ENCODE data around the gene OR11G2. TPM values are rescaled to one million over a fixed set of nuclear protein-coding genes. Genes with fewer than 3 reads are reported as not detected.

Gene OR11G2
- total RNA-seq, 1 donor from 2014 or later, result not detected

DNA sequence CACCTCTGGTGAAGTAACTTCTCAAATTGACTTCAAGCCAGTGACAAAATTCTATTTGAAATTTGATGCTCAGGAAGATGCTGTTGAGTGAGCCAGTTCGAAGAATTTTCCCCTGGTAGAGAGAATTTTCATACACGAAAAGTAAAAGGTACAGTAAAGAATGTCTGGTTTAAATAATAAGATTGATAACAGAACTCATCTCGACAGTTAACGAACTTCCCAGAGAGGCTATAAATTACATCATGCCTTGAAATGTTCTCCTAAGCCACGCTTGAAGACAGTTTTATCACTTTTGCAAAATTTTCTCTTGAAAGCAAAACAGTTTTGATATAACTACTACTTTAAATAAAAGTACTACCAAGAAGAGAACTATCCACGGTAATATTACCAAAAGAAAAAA, 14.4 kb upstream of the OR11G2 start:
- no peaks in the 10 kb centered on the region for H3K4me1 ChIP-seq
- ATAC-seq, result no peak
- TF ChIP-seq, protein P1, sequence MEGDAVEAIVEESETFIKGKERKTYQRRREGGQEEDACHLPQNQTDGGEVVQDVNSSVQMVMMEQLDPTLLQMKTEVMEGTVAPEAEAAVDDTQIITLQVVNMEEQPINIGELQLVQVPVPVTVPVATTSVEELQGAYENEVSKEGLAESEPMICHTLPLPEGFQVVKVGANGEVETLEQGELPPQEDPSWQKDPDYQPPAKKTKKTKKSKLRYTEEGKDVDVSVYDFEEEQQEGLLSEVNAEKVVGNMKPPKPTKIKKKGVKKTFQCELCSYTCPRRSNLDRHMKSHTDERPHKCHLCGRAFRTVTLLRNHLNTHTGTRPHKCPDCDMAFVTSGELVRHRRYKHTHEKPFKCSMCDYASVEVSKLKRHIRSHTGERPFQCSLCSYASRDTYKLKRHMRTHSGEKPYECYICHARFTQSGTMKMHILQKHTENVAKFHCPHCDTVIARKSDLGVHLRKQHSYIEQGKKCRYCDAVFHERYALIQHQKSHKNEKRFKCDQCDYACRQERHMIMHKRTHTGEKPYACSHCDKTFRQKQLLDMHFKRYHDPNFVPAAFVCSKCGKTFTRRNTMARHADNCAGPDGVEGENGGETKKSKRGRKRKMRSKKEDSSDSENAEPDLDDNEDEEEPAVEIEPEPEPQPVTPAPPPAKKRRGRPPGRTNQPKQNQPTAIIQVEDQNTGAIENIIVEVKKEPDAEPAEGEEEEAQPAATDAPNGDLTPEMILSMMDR (IDR thresholded peaks at IDR 0.05), result no peak
- DNase-seq, result no peak
- no peak overlapping the region for H3K27ac ChIP-seq
- no peaks in the 10 kb centered on the region for H3K27me3 ChIP-seq
- no peak overlapping the region for H3K4me3 ChIP-seq
- intact Hi-C loops (cut with DNase I), result no loop called here
- H3K36me3 ChIP-seq, result no peaks in the 10 kb centered on the region
- H3K9me3 ChIP-seq, result no peaks in the 10 kb centered on the region

DNA sequence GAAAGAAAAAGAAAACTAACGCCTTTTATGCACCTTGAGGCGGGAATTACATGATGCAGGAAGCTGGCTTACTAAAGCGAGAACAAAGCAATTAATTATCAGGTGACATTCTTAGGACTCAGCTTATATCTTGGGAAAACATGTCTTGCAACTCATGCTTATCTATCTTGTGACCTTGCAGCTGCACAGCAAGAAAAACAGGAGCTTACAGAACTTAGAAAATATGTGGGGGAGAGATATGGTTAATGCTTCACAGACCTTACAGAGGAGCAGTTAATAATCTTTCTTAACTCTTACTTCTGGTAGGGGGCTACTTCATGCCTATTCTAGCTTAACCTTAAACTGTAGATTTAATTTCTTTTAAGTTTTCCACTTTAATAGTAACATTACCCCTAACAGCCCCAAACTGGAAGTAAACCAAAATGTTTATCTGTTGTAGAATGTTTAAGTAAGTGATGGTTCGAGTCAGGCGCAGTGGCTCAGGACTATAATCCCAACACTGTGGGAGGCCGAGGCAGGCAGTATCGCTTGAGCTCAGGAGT, 13.2 kb upstream of the OR11G2 start:
- Histone ChIP-seq H3K27me3 (no peaks in the 10 kb centered on the region), H3K4me3 (no peak overlapping the region), H3K27ac (no peak overlapping the region), H3K9me3 (no peaks in the 10 kb centered on the region), H3K36me3 (no peaks in the 10 kb centered on the region), H3K4me1 (no peaks in the 10 kb centered on the region)
- TF ChIP-seq, protein P1 (IDR thresholded peaks at IDR 0.05), result no peak
- no peak for ATAC-seq
- intact Hi-C loops (cut with DNase I), result no loop called here
- DNase-seq, result no peak

DNA sequence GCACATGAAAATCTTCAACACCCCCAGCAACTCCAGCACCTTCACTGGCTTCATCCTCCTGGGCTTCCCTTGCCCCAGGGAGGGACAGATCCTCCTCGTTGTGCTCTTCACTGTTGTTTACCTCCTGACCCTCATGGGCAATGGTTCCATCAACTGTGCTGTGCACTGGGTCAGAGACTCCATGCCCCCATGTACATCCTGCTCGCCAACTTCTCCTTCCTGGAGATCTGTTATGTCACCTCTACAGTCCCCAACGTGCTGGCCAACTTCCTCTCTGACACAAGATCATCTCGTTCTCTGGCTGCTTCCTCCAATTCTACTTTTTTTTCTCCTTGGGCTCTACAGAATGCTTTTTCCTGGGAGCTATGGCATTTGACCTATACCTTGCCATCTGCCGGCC, 11.5 kb upstream of the OR11G2 start:
- DNase-seq (no peak), ATAC-seq (peak; percentile 92)
- intact Hi-C loops (cut with DNase I), result no loop called here
- no peak overlapping the region for H3K27ac ChIP-seq
- TF ChIP-seq, protein P1 (IDR thresholded peaks at IDR 0.05), result no peak
- H3K36me3 ChIP-seq, result no peaks in the 10 kb centered on the region
- H3K4me1 ChIP-seq, result no peaks in the 10 kb centered on the region
- no peaks in the 10 kb centered on the region for H3K27me3 ChIP-seq
- no peak overlapping the region for H3K4me3 ChIP-seq
- no peaks in the 10 kb centered on the region for H3K9me3 ChIP-seq

GRCh38 chr14:20179880-20180279, 10.8 kb upstream of the OR11G2 start:
- peak; percentile 82 for ATAC-seq
- TF ChIP-seq, protein P1 (IDR thresholded peaks at IDR 0.05), result no peak

GRCh38 chr14:20180486-20180885, 10.2 kb upstream of the OR11G2 start:
- no peaks in the 10 kb centered on the region for H3K36me3 ChIP-seq
- ATAC-seq, result no peak
- no peaks in the 10 kb centered on the region for H3K9me3 ChIP-seq
- no peak overlapping the region for H3K4me3 ChIP-seq
- no peaks in the 10 kb centered on the region for H3K27me3 ChIP-seq
- H3K4me1 ChIP-seq, result no peaks in the 10 kb centered on the region
- TF ChIP-seq, protein P1 (IDR thresholded peaks at IDR 0.05), result no peak
- DNase-seq, result no peak
- intact Hi-C loops (cut with DNase I), result no loop called here
- no peak overlapping the region for H3K27ac ChIP-seq

More at GRCh38 chr14:20179880-20180279, 10.8 kb upstream of the OR11G2 start:
- Histone ChIP-seq H3K27me3 (no peaks in the 10 kb centered on the region), H3K36me3 (no peaks in the 10 kb centered on the region), H3K4me3 (no peak overlapping the region), H3K9me3 (no peaks in the 10 kb centered on the region), H3K4me1 (no peaks in the 10 kb centered on the region), H3K27ac (peak overlapping the region; percentile 63)
- no peak for DNase-seq
- intact Hi-C loops (cut with DNase I), result no loop called here

DNA sequence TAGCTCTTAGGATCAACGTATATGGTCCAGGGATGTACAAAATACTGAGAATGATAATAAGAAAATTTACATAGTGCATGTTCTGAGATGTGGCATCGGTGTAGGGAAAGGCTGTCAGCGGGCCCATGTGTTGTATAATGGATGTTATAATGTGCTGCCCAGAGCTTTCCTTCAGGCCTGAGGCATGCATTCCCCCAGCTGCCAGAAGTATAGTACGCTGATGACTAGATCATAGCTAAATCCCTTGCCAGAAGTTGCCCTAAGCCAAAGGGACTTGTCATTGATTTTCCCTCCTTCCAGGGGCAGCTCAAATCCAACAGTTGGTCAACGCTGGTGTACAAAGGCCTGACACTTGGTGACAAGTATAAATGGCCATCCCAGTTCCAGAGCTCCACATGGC, 6.5 kb upstream of the OR11G2 start:
- Histone ChIP-seq H3K36me3 (no peaks in the 10 kb centered on the region), H3K4me3 (no peak overlapping the region), H3K9me3 (no peaks in the 10 kb centered on the region), H3K27me3 (no peaks in the 10 kb centered on the region), H3K4me1 (no peaks in the 10 kb centered on the region), H3K27ac (no peak overlapping the region)
- intact Hi-C loops (cut with DNase I), result no loop called here
- DNase-seq (no peak), ATAC-seq (no peak)
- TF ChIP-seq, protein P1 (IDR thresholded peaks at IDR 0.05), result no peak
